ENCODE data around the gene SLC4A9.

SLC4A9 gene

GRCh38 chr5:140401362-140402257, 41.6 kb downstream of the SLC4A9 start, which contains the start of gene ANKHD1 (continued):
- TF ChIP-seq GLIS2 (tag by site-specific recombination; IDR thresholded peaks at IDR 0.05) (no peak; the same call in 1 of the 2 replicates), GLIS1 (tag by site-specific recombination; IDR thresholded peaks at IDR 0.05) (peak; percentile 27), ZNF600 (tag by site-specific recombination; IDR thresholded peaks at IDR 0.05) (peak; percentile 38), YY1 (tag by site-specific recombination; IDR thresholded peaks at IDR 0.05) (no peak), ZNF24 (tag by site-specific recombination; IDR thresholded peaks at IDR 0.05) (peak; percentile 60; the same call in 1 of the 2 replicates), ZNF747 (tag by site-specific recombination; IDR thresholded peaks at IDR 0.05) (no peak), ZNF658 (tag by site-specific recombination; IDR thresholded peaks at IDR 0.05) (no peak), ZNF513 (tag by site-specific recombination; IDR thresholded peaks at IDR 0.05) (no peak), ZNF548 (tag by site-specific recombination; IDR thresholded peaks at IDR 0.05) (no peak), ZNF639 (tag by site-specific recombination; IDR thresholded peaks at IDR 0.05) (no peak), ZNF843 (tag by site-specific recombination; IDR thresholded peaks at IDR 0.05) (peak; percentile 19; the same call in 1 of the 2 replicates), ZNF777 (tag by site-specific recombination; IDR thresholded peaks at IDR 0.05; ENCODE audit: borderline replicate concordance) (no peak), ZFP69B (tag by site-specific recombination; IDR thresholded peaks at IDR 0.05) (peak; percentile 33; the same call in 1 of the 2 replicates), HOXC10 (CRISPR knock-in tag; IDR thresholded peaks at IDR 0.05) (no peak), ZNF610 (tag by site-specific recombination; IDR thresholded peaks at IDR 0.05; ENCODE audit: borderline replicate concordance) (peak; percentile 82; the same call in 1 of the 2 replicates), ZBTB48 (tag by site-specific recombination; IDR thresholded peaks at IDR 0.05) (no peak), ZNF157 (tag by site-specific recombination; IDR thresholded peaks at IDR 0.05) (no peak), ZNF248 (tag by site-specific recombination; IDR thresholded peaks at IDR 0.05) (no peak), ZNF211 (tag by site-specific recombination; IDR thresholded peaks at IDR 0.05; ENCODE audit: low read depth) (no peak), ZSCAN30 (tag by site-specific recombination; IDR thresholded peaks at IDR 0.05) (no peak; the same call in 1 of the 2 replicates), ZNF768 (tag by site-specific recombination; IDR thresholded peaks at IDR 0.05) (no peak), ZNF121 (tag by site-specific recombination; IDR thresholded peaks at IDR 0.05) (no peak), GLI2 (tag by site-specific recombination; IDR thresholded peaks at IDR 0.05; ENCODE audit: borderline replicate concordance, low read depth) (no peak), OVOL3 (tag by site-specific recombination; IDR thresholded peaks at IDR 0.05) (peak; percentile 45; the same call in 1 of the 2 replicates), ZNF324 (tag by site-specific recombination; IDR thresholded peaks at IDR 0.05) (peak; percentile 81; the same call in 1 of the 2 replicates), PRDM4 (tag by site-specific recombination; IDR thresholded peaks at IDR 0.05) (0 out of 2 replicates have a peak, but pooled peaks have one; percentile 16), ZBTB11 (tag by site-specific recombination; conservative IDR thresholded peaks at IDR 0.05; ENCODE audit: low read depth) (peak; percentile 19; the same call in 1 of the 2 replicates), ZNF692 (tag by site-specific recombination; IDR thresholded peaks at IDR 0.05) (peak; percentile 31; the same call in 1 of the 2 replicates), ZEB2 (tag by site-specific recombination; IDR thresholded peaks at IDR 0.05) (no peak), ZNF560 (tag by site-specific recombination; IDR thresholded peaks at IDR 0.05; ENCODE audit: borderline replicate concordance) (no peak)
